Endodermal cell (in vitro differentiated cells): ENCODE measurements around the gene TBRG4. TPM values are rescaled to one million over a fixed set of nuclear protein-coding genes. Genes with fewer than 3 reads are reported as not detected.

Source experiments
- DNase-seq: peaks from one replicate; pipeline ENCODE4 v3.0.0-alpha.2; 2017
- H3K27ac ChIP-seq: 2 replicates; pipeline ENCODE4 v1.5.1; 2013; ENCODE audit warnings: mild to moderate bottlenecking, low read depth, low read length, moderate library complexity
- H3K27me3 ChIP-seq: 2 replicates; pipeline ENCODE4 v1.6.1; 2013; ENCODE audit warnings: mild to moderate bottlenecking, low read length, moderate library complexity; ENCODE audit not compliant: insufficient read depth, control insufficient read depth, poor library complexity, severe bottlenecking
- H3K36me3 ChIP-seq: 2 replicates; pipeline ENCODE4 v1.7.0; 2013; ENCODE audit warnings: mild to moderate bottlenecking, low read length, moderate library complexity; ENCODE audit not compliant: control insufficient read depth, insufficient read depth
- H3K4me1 ChIP-seq: one replicate; pipeline ENCODE4 v1.7.0; 2013; ENCODE audit warnings: low read length; ENCODE audit not compliant: control insufficient read depth, insufficient read depth
- H3K4me3 ChIP-seq: 2 replicates; pipeline ENCODE4 v1.5.1; 2013; ENCODE audit warnings: mild to moderate bottlenecking, low read length, moderate library complexity
- H3K9ac ChIP-seq: 2 replicates; pipeline ENCODE4 v1.6.1; 2013; ENCODE audit warnings: mild to moderate bottlenecking, low read length, moderate library complexity; ENCODE audit not compliant: poor library complexity, severe bottlenecking; ENCODE audit errors: extremely low read depth
- H3K9me3 ChIP-seq: 2 replicates; pipeline ENCODE4 v1.6.1; 2013; ENCODE audit warnings: mild to moderate bottlenecking, low read length, moderate library complexity; ENCODE audit not compliant: control insufficient read depth
- H3K27ac Mint-ChIP-seq: 2 replicates; pipeline ENCODE4 v1.8.0; 2020; ENCODE audit warnings: mixed read lengths
- H3K27me3 Mint-ChIP-seq: 2 replicates; pipeline ENCODE4 v1.8.0; 2021; ENCODE audit warnings: mild to moderate bottlenecking, mixed read lengths; ENCODE audit not compliant: insufficient read depth
- H3K36me3 Mint-ChIP-seq: 2 replicates; pipeline ENCODE4 v1.8.0; 2020; ENCODE audit warnings: low read depth, mixed read lengths
- H3K4me1 Mint-ChIP-seq: 2 replicates; pipeline ENCODE4 v1.8.0; 2020; ENCODE audit warnings: mixed read lengths
- H3K4me3 Mint-ChIP-seq: 2 replicates; pipeline ENCODE4 v1.8.0; 2020; ENCODE audit warnings: mild to moderate bottlenecking, moderate library complexity, mixed read lengths
- H3K9me3 Mint-ChIP-seq: 2 replicates; pipeline ENCODE4 v1.8.0; 2020; ENCODE audit warnings: mild to moderate bottlenecking, mixed read lengths
- WGBS, 2 experiments: methylation state at CpG; one replicate each; pipeline versions ENCODE4 v1.1.5 to v1.1.7; 2013; ENCODE audit warnings: missing lambda C conversion rate in 2 of 2, mixed read lengths in 1 of 2; ENCODE audit not compliant: insufficient coverage in 1 of 2, insufficient read length in 1 of 2; 5-methylcytosine and 5-hydroxymethylcytosine counted together
- total RNA-seq, 2 donors: library from RNA; stranded (reverse); fragmentation: NEBNext Ultra II Directional in 1 of 2; extraction: Animal tissue kit (Norgen Biotek cat#: 25700) in 1 of 2; gene quantifications; 2 replicates in 1 of 2; 3 replicates in 1 of 2; pipeline ENCODE4 v1.2.1, GENCODE V29; 2021
- TF ChIP-seq, protein P1 (sequence below): fragments of 200-600 bp; sonication (generic); conservative IDR thresholded peaks from 2 replicates; pipeline ENCODE4 v1.5.0; 2021; ENCODE audit warnings: antibody characterized with exemption, mild to moderate bottlenecking

Gene TBRG4
- total RNA-seq, 2 donors from 2014 or later, result 66.7 to 95.9 TPM

- peak; percentile 29 for DNase-seq
- peaks cover 37% of the 10 kb centered on the region for H3K27me3 Mint-ChIP-seq
These were observed 6.8 kb upstream of the TBRG4 start for GRCh38 chr7:45118292-45118691.

GRCh38 chr7:45117582-45117981 is 6.1 kb upstream of the TBRG4 start:
- no peaks in the 10 kb centered on the region for H3K9me3 ChIP-seq
- H3K36me3 ChIP-seq, result no peaks in the 10 kb centered on the region
- peaks cover 32% of the 10 kb centered on the region for H3K27me3 ChIP-seq
- Mint-ChIP-seq H3K36me3 (no peaks in the 10 kb centered on the region), H3K4me1 (no peaks in the 10 kb centered on the region), H3K27ac (no peak overlapping the region), H3K27me3 (peaks cover 37% of the 10 kb centered on the region), H3K9me3 (no peaks in the 10 kb centered on the region), H3K4me3 (no peak overlapping the region)
- no peaks in the 10 kb centered on the region for H3K4me1 ChIP-seq
- H3K4me3 ChIP-seq, result no peak overlapping the region
- TF ChIP-seq, protein P1, sequence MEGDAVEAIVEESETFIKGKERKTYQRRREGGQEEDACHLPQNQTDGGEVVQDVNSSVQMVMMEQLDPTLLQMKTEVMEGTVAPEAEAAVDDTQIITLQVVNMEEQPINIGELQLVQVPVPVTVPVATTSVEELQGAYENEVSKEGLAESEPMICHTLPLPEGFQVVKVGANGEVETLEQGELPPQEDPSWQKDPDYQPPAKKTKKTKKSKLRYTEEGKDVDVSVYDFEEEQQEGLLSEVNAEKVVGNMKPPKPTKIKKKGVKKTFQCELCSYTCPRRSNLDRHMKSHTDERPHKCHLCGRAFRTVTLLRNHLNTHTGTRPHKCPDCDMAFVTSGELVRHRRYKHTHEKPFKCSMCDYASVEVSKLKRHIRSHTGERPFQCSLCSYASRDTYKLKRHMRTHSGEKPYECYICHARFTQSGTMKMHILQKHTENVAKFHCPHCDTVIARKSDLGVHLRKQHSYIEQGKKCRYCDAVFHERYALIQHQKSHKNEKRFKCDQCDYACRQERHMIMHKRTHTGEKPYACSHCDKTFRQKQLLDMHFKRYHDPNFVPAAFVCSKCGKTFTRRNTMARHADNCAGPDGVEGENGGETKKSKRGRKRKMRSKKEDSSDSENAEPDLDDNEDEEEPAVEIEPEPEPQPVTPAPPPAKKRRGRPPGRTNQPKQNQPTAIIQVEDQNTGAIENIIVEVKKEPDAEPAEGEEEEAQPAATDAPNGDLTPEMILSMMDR, result no peak
- WGBS, 2 experiments, result 69 to 71% methylated on average over 3 to 4 of the region's 4 CpGs
- no peak overlapping the region for H3K9ac ChIP-seq
- peak; percentile 22 for DNase-seq
- H3K27ac ChIP-seq, result no peak overlapping the region

More at GRCh38 chr7:45118292-45118691, 6.8 kb upstream of the TBRG4 start:
- H3K4me1 Mint-ChIP-seq, result no peaks in the 10 kb centered on the region
- H3K4me3 Mint-ChIP-seq, result no peak overlapping the region
- Histone ChIP-seq H3K36me3 (no peaks in the 10 kb centered on the region), H3K9me3 (no peaks in the 10 kb centered on the region), H3K27me3 (peaks cover 29% of the 10 kb centered on the region), H3K27ac (no peak overlapping the region), H3K4me3 (no peak overlapping the region), H3K9ac (no peak overlapping the region), H3K4me1 (no peaks in the 10 kb centered on the region)
- H3K36me3 Mint-ChIP-seq, result no peaks in the 10 kb centered on the region
- H3K27ac Mint-ChIP-seq, result no peak overlapping the region
- H3K9me3 Mint-ChIP-seq, result no peaks in the 10 kb centered on the region
- 90 to 94% methylated on average over 2 to 4 of the region's 4 CpGs for WGBS, 2 experiments
- TF ChIP-seq, protein P1, result no peak

DNA sequence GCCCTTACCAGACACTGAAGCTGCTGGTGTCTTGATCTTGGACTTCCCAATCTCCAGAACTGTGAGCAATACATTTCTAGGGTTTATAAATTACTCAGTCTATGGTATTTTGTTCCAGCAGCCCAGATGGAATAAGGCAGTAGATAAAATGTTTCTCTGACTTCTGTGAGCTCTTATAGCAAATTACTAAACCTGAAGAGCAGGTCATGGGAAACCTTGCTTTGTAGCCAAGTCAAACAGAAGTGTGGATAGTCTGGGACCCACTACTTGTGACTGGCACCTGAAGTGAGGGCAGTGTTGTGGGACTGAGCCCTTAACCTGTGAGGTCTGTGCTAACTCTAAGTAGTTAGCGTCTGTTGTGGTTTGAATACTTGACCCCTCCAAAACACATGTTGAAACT is 4.6 kb upstream of the TBRG4 start:
- H3K4me1 ChIP-seq, result no peaks in the 10 kb centered on the region
- H3K36me3 Mint-ChIP-seq, result no peaks in the 10 kb centered on the region
- H3K9ac ChIP-seq, result no peak overlapping the region
- no peak for DNase-seq
- H3K27ac ChIP-seq, result no peak overlapping the region
- TF ChIP-seq, protein P1, result no peak
- WGBS, 2 experiments, result 93 to 100% methylated on average over 1 of the region's 1 CpG
- no peaks in the 10 kb centered on the region for H3K9me3 Mint-ChIP-seq
- H3K27ac Mint-ChIP-seq, result no peak overlapping the region
- no peak overlapping the region for H3K4me3 Mint-ChIP-seq
- H3K4me1 Mint-ChIP-seq, result no peaks in the 10 kb centered on the region
- no peaks in the 10 kb centered on the region for H3K9me3 ChIP-seq
- no peak overlapping the region for H3K4me3 ChIP-seq
- H3K36me3 ChIP-seq, result no peaks in the 10 kb centered on the region
- peaks cover 32% of the 10 kb centered on the region for H3K27me3 ChIP-seq
- H3K27me3 Mint-ChIP-seq, result peaks cover 37% of the 10 kb centered on the region
